ENCODE results near the gene SAG.

SAG gene

DNA sequence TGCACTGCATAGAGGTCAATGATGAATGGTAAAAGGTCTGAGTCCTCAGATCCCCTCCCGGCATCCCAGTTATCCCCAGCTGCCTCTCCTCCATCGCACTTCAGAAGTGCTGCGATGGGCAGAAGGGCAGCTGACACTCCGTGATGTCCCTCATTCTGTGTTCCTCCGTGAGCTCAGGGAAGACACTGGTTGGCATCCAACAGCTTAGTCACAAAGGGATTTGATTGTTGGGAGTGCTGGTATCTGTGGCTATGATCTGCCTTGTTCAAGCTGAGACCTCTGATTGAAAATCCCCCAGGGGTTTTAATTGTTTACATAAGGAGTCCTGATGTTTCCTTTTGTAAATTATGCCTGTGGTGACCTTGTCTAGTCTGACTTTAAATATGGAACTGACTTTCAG lies 19.0 kb upstream of the SAG start:
- DNase-seq (ENCODE audit: low read depth in 2 of 2), result no peak

DNA sequence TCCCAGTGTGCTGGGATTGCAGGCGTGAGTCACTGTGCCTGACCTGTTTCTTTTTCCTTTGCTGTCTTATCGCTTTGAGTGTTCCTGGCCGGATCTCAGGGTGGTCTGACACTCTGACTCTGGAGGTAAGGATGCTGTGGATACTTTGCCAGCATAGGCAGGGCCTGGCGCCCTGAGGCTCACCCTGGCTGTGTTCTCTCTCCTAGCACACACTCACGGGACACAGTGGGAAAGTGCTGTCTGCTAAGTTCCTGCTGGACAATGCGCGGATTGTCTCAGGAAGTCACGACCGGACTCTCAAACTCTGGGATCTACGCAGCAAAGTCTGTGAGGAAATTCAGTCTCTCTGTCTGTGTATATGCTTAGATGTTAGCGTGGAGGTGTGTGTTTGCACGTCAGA lies 18.0 kb upstream of the SAG start:
- no peak for DNase-seq (ENCODE audit: low read depth in 2 of 2)

- DNase-seq (ENCODE audit: low read depth in 2 of 2), result no peak
Observed at GRCh38 chr2:233290051-233290845, 17.4 kb upstream of the SAG start.

DNA sequence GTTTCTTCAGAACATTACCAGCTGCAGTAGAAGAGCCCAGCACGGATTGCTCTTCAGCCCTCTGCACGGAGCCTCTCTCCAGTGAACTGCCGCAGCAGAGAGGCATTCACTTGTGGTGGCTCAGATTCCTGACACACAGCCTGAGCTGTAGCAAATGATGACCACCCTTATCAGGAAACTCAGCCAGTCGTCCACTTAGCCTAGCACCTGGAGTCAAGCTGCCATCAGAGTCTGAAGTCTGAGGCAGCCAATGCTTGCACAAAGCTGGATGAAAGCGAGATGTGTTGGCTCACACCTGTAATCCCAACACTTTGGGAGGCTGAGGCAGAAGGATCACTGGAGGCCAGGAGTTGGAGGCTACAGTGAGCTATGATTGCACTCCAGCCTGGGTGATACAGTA lies 11.7 kb upstream of the SAG start:
- DNase-seq (ENCODE audit: low read depth in 2 of 2), result no peak

- DNase-seq (ENCODE audit: low read depth in 2 of 2), result no peak
Observed at GRCh38 chr2:233297076-233297475, 10.5 kb upstream of the SAG start.

DNA sequence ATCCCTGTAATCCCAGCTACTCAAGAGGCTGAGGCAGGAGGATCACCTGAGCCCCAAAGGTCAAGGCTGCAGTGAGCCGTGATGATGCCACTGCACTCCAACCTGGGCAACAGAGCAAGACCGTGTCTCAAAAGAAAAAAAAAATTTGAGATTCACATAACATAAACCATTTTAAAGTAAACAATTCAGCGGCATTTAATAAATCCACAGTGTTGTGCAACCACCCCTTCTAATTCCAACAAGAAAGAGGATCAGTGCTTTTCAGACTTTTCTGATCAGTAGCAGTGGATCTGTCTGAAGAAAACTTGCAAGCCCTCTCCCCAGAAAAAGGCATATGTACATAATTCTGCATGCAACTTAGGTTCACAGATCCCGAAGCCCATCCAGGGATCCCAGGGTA lies 7.2 kb upstream of the SAG start:
- no peak for DNase-seq (ENCODE audit: low read depth in 2 of 2)

DNA sequence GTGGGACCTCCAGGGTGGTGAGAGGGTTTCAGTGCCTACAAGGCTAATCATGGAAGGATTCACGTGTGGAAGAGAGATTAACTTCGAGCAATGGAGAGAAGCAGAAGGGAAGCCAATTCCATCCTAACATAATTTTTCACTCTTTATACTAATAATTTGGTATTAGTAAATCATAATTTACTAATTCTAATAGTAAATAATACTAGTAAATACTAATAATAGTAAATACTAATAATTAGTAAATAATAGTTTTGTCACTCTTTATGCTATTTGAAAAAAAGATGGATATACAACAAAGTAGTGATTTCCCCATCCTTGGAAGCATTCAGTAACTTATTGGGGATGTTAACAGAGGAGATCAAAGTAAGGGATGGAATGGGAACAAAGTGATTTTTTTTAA lies 6.4 kb upstream of the SAG start:
- no peak for DNase-seq (ENCODE audit: low read depth in 2 of 2)

- no peak for DNase-seq (ENCODE audit: low read depth in 2 of 2)
Observed at GRCh38 chr2:233301811-233302210, 5.8 kb upstream of the SAG start.

DNA sequence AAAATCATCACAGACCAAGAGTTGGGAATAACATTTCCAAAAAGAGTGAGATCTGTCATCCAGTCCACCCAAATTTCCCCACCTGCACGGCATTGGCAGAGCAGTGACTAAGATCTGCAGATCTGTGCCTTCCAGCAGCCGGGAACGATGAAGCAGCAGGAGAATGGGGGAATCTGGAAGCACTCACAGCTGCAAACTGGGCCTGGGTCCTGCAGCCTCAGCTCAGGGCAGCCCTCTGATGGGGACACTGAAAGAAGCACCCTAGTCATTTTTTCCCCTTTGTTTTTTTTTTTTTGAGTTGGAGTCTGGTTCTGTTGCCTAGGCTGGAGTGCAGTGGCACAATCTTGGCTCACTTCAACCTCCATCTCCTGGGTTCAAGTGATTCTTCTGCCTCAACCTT lies 4.4 kb upstream of the SAG start:
- DNase-seq (ENCODE audit: low read depth in 2 of 2), result no peak

DNA sequence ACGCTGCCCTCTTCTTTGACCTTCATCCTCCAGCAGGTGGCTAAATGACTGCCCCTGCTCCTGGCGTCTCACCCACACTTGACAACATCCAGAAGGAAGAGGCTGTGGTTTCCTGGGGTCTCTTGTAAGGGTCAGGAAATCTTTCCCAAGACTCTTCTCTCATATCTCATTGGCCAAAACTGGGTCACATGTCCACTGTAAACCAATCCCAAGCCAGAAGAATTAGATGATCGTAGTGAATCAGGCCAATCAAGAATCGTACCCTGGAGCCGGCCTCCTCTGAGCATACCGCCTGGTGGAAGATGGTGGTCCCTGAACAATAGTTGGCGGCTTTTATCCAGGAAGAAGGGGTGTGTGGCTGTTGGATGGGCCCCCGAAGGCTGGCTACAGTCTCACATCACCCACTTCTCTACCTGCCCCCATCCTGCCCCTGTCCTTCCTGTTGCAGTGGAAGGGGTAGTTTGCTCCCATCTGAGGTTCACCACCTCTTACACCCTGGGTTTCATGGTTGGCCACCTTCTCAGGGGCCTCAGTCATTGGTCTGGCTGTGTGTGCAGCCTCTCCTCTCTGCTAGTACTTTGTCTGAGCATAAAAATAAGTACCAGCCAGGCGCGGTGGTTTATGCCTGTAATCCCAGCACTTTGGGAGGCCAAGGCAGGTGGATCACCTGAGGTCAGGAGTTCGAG lies 3.8 kb downstream of the SAG start:
- DNase-seq (ENCODE audit: low read depth in 2 of 2), result no peak

- DNase-seq (ENCODE audit: low read depth in 2 of 2), result no peak
Observed at GRCh38 chr2:233312874-233313273, 5.3 kb downstream of the SAG start.

GRCh38 chr2:233314180-233314925 lies 6.7 kb downstream of the SAG start:
- DNase-seq (ENCODE audit: low read depth in 2 of 2), result no peak

DNA sequence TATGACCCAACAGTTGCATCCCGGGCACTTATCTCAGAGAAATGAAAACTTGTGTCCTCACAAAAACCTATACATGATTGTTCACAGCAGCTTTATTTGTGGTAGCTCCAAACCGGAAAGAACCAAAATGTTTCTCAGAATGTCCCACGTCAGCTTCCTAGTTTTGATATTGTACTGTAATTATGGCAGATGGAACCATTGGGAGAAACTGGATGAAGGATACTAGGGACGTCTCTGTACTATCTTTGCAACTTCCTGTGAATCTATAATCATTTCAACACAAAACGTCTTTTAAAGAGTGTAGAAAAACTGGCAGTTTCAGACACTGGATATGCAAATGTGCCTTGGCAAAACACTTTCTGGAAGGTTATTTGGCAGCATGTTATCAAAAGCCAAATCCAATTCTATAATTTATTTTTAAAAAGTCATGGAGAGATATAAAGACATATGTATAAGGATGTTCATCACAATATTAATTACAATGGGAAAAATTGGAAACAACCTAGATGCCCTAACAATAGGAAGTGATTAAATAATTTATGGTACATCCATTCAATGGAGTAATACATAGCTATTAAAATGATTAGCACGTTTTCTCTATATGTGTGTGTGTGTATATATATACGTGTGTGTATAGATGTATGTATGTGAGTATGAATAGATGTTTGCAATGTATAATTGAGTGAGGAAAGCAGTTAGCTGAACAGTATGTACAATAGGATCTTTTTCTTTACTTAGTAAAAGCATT lies 9.8 kb downstream of the SAG start:
- no peak for DNase-seq (ENCODE audit: low read depth in 2 of 2)

GRCh38 chr2:233319256-233319655 lies 11.6 kb downstream of the SAG start:
- no peak for DNase-seq (ENCODE audit: low read depth in 2 of 2)

DNA sequence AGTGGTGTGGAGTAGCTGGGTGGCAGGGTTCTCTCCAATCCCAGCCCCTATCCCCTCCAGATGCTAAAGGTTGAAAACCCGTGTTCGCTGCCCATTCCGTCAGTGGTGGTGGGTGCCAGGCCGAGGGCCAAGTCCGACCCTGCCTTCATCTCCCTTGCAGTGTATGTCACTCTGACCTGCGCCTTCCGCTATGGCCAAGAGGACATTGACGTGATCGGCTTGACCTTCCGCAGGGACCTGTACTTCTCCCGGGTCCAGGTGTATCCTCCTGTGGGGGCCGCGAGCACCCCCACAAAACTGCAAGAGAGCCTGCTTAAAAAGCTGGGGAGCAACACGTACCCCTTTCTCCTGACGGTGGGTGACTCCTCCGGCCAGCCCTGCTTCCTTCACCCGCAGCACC lies 12.9 kb downstream of the SAG start:
- DNase-seq (ENCODE audit: low read depth in 2 of 2), result no peak

DNA sequence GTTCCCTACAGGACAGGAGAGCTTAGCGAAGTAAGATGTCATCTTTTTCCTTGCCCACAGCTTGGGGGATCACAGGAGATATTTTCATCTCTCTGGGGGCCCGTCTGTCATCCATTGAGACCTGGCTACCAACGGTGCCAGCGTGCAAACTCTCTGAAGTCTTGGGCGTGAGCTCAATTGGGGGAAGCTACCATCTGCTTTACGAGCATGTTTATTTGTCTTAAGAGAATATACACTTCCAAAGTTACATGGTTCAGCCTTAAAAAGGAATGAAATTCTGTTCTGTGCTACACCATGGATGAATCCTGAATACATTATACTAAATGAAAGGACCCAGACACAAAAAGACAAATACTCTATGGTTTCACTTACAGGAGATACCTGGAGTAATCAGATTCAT lies 13.6 kb downstream of the SAG start:
- DNase-seq (ENCODE audit: low read depth in 2 of 2), result no peak

- no peak for DNase-seq (ENCODE audit: low read depth in 2 of 2)
Observed at GRCh38 chr2:233323851-233324250, 16.2 kb downstream of the SAG start.

DNA sequence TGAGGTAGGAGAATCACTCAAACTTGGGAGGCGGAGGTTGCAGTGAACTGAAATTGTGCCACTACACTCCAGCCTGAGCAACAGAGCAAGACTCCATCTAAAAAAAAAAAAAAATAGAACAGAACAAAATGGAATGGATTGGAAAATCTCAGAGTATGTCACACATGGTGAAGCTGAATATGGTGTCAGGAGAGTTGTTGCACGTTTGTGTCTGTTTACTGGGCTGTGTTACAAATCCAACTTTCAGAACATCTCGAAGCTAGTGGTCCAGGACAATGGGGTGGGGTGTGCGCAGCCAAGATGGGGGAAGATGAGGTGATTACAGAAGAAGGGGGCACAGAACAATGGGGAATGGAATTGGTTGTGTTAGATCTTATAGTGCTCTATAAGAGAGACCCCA lies 17.6 kb downstream of the SAG start:
- DNase-seq (ENCODE audit: low read depth in 2 of 2), result no peak

- no peak for DNase-seq (ENCODE audit: low read depth in 2 of 2)
Observed at GRCh38 chr2:233325814-233326213, 18.2 kb downstream of the SAG start.

DNA sequence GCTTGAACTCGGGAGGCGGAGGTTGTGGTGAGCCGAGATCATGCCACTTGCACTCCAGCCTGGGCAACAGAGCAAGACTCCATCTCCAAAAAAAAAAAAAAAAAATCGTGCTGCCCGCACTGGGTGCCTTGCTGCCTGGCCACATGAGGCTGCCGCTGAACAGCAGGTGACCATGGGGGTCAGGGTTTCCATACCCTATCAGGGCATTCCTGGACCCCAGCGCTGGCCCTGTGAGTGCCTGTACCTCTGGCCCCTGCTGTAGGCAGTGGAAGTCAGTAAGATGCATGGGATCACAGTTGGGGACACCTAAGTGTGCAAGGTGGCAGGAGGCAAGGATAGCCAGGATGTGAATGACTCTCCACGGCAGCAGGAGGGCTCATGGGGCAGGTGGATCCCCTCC lies 18.9 kb downstream of the SAG start:
- DNase-seq (ENCODE audit: low read depth in 2 of 2), result no peak

DNA sequence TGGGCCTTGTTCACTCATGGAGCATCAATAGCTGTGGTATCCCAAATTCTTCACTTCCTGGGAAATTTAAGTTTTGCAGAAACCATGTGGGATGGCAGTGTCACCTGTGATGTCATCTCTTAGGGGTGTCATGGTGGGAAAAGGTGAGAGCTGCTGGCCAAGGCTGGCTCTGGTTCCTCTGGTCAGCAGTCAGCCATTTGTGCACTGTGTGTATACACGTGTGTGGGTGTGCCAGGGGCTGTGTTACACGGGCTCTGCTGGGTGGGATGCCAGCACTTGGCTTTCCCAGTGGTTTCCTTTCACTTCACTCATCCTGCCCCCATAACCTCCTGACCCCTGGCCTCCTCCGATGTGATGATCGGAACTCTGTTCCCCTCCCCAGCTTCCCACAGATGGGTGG lies 21.3 kb downstream of the SAG start:
- no peak for DNase-seq (ENCODE audit: low read depth in 2 of 2)

- no peak for DNase-seq (ENCODE audit: low read depth in 2 of 2)
Observed at GRCh38 chr2:233329489-233330135, 22.0 kb downstream of the SAG start.
